ENCODE results near the gene COA6. TPM values are rescaled to one million over a fixed set of nuclear protein-coding genes. Genes with fewer than 3 reads are reported as not detected.

Gene COA6
- total and polyA plus RNA-seq, 2 donors (not counting 3 experiments of a cell fraction or from before 2014, with no cell fraction given), result 22.2 to 42.7 TPM

DNA sequence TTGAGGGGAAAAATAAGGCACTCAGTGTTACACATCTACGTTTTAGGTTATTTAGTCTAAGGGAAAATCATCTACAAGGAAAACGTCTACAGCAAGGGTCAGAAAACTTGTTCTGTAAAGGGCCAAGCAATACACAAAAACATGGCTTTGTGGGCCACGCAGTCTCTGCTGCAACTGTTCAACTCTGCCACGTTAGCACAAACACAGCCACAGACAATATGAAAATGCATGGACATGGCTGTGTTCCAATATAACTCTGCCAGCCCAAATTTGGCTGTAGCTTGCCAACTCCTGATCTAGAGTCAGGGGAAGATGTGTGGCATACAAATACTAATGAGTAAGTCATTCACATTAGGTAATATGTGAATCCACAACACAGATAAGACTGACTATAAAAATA, 40.7 kb downstream of the COA6 start:
- Histone ChIP-seq H3K9me3 (replicated peaks; ENCODE audit: control insufficient read depth, insufficient read depth, low read length) (no peaks in the 10 kb centered on the region), H3K79me2 (ENCODE audit: control insufficient read depth, insufficient read depth, low read length) (no peaks in the 10 kb centered on the region), H2AFZ (ENCODE audit: low read depth, low read length) (no peak overlapping the region), H4K20me1 (replicated peaks; ENCODE audit: control insufficient read depth, extremely low read depth, insufficient read depth, low read length) (no peaks in the 10 kb centered on the region), H3K27me3 (ENCODE audit: control insufficient read depth in 2 of 2, insufficient read depth in 2 of 2, low read length in 2 of 2) (no peaks in the 10 kb centered on the region), H3K4me1 (ENCODE audit: control insufficient read depth, extremely low read depth, insufficient read depth, low read length) (no peaks in the 10 kb centered on the region), H3K4me3 (replicated peaks in 1 of 3; ENCODE audit: insufficient read depth in 1 of 3, low read depth in 1 of 3, low read length in 3 of 3) (no peak overlapping the region), H3K9ac (replicated peaks; ENCODE audit: extremely low read depth, insufficient read depth, low read length) (no peak overlapping the region), H3K4me2 (ENCODE audit: insufficient read depth, low read length) (no peak overlapping the region), H3K9me1 (replicated peaks; ENCODE audit: control insufficient read depth, extremely low read depth, insufficient read depth, low read length) (no peaks in the 10 kb centered on the region), H3K27ac (ENCODE audit: insufficient read depth, low read depth, low read length) (no peak overlapping the region), H3K36me3 (ENCODE audit: control insufficient read depth in 2 of 2, extremely low read depth in 1 of 2, insufficient read depth in 2 of 2, low read length in 2 of 2) (peaks cover 0 to 2% of the 10 kb centered on the region in 2 experiments)
- TF ChIP-seq, protein P1, sequence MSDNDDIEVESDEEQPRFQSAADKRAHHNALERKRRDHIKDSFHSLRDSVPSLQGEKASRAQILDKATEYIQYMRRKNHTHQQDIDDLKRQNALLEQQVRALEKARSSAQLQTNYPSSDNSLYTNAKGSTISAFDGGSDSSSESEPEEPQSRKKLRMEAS (IDR thresholded peaks at IDR 0.05; ENCODE audit: insufficient read depth, insufficient read length), result no peak
- TF ChIP-seq FOS (IDR thresholded peaks at IDR 0.05; ENCODE audit: borderline replicate concordance, insufficient read depth, low read length), result no peak
- no peak for TF ChIP-seq MYC (IDR thresholded peaks at IDR 0.05; ENCODE audit: low read depth, low read length)
- no peak for TF ChIP-seq EZH2 (IDR thresholded peaks at IDR 0.05; ENCODE audit: borderline replicate concordance, low read depth, low read length, severe bottlenecking)
- no peak for TF ChIP-seq GATA2 (IDR thresholded peaks at IDR 0.05; ENCODE audit: insufficient read depth, insufficient read length, low read depth, low read length)
- TF ChIP-seq POLR2AphosphoS5 (IDR thresholded peaks at IDR 0.05; ENCODE audit: insufficient read depth, low read depth, low read length), result no peak
- TF ChIP-seq, protein P2, sequence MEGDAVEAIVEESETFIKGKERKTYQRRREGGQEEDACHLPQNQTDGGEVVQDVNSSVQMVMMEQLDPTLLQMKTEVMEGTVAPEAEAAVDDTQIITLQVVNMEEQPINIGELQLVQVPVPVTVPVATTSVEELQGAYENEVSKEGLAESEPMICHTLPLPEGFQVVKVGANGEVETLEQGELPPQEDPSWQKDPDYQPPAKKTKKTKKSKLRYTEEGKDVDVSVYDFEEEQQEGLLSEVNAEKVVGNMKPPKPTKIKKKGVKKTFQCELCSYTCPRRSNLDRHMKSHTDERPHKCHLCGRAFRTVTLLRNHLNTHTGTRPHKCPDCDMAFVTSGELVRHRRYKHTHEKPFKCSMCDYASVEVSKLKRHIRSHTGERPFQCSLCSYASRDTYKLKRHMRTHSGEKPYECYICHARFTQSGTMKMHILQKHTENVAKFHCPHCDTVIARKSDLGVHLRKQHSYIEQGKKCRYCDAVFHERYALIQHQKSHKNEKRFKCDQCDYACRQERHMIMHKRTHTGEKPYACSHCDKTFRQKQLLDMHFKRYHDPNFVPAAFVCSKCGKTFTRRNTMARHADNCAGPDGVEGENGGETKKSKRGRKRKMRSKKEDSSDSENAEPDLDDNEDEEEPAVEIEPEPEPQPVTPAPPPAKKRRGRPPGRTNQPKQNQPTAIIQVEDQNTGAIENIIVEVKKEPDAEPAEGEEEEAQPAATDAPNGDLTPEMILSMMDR (IDR thresholded peaks at IDR 0.05; ENCODE audit: extremely low read depth in 1 of 2, insufficient read depth in 1 of 2, low read depth in 1 of 2, low read length in 2 of 2), result no peak
- TF ChIP-seq POLR2A (IDR thresholded peaks at IDR 0.05; ENCODE audit: low read depth, low read length), result no peak
- dilution Hi-C loops (cut with MboI; ENCODE audit: extremely low pct_ligation_motif_present, low sequenced_read_pairs), result no loop called here
- ChIA-PET POLR2A (no interaction called here), CTCF (interaction anchor here (1.4 kb wide), 1 partner anchor 104 kb away, joined by 3 read pairs; no protein-coding TSS in a partner anchor)
- DNase-seq (ENCODE audit: low read depth, low spot score) (no peak), FAIRE-seq (no peak)
- no TSS peak for BruUV-seq (replicated peaks)
- intact Hi-C loops (cut with micrococcal nuclease), result no loop called here
